A673 (cell line): ENCODE data around the gene ZNF599.

ENCODE experiments used
- EZH2 ChIP-seq: fragments of 200-600 bp; sonication (generic); IDR thresholded peaks from 2 replicates; pipeline ENCODE4 v1.6.1; 2017; ENCODE audit warnings: borderline replicate concordance, low read depth, mild to moderate bottlenecking, mixed read lengths, antibody characterized with exemption, low read length; ENCODE audit not compliant: poor library complexity, severe bottlenecking
- TF ChIP-seq, protein P1 (sequence below): fragments of 300-800, 200-600 bp; sonication (generic); conservative IDR thresholded peaks from 2 replicates; pipeline ENCODE4 v1.5.1; 2017; ENCODE audit warnings: low read depth, mild to moderate bottlenecking, antibody characterized with exemption, low read length, moderate library complexity, mixed read lengths

DNA sequence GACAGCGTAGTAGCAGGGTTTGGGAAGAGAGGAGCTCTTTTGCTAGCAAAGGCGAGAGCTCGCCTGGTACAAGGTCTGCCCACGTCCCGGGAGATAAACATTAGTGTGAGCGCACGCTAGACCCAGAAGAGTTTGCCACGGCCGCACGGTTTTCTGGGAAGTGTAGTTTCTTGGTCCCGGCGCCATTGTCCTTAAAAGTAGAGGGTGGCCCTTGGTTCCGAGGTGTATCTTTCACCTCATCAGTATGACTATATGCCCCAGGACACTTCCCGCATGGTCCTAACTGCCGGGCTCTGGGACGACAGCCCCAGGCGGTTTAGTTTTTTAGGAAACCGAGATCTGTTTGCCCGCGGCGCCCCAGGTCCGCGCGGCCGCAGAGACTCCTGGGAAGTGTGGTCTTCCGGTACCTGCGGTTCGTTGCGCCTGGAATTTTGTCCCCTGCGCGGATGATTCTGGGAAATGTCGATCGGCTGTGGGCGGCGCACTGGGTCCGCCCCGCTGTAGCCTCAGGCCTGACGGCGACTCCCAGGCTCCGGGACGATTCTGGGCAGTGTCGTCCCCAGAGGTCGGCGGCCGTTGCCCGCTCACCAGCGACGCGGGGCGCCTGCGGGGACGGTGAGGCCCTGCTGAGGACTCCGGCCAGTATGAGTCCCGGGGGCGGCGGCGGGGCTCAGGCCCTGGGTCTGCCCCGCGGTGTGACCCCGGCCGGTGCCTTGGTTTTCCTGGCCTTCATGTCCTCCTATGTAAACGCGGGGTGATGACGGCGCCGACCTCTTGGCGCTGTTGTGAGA is 39.1 kb downstream of the ZNF599 start, which contains the start of gene ZNF181:
- TF ChIP-seq, protein P1, sequence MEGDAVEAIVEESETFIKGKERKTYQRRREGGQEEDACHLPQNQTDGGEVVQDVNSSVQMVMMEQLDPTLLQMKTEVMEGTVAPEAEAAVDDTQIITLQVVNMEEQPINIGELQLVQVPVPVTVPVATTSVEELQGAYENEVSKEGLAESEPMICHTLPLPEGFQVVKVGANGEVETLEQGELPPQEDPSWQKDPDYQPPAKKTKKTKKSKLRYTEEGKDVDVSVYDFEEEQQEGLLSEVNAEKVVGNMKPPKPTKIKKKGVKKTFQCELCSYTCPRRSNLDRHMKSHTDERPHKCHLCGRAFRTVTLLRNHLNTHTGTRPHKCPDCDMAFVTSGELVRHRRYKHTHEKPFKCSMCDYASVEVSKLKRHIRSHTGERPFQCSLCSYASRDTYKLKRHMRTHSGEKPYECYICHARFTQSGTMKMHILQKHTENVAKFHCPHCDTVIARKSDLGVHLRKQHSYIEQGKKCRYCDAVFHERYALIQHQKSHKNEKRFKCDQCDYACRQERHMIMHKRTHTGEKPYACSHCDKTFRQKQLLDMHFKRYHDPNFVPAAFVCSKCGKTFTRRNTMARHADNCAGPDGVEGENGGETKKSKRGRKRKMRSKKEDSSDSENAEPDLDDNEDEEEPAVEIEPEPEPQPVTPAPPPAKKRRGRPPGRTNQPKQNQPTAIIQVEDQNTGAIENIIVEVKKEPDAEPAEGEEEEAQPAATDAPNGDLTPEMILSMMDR = no peak
- no peak for TF ChIP-seq EZH2
